HFFc6 (cell line): ENCODE results near the gene PLA2G6. TPM values are rescaled to one million over a fixed set of nuclear protein-coding genes. Genes with fewer than 3 reads are reported as not detected.
A peak's percentile ranks its signal among the peaks of the same experiment; 100 is the strongest.
"Not testable (repeated sequence)": the region's sequence is repeated elsewhere in the genome, so short reads cannot be mapped to it uniquely, and the experiment has no call there.

ENCODE experiments used
- DNase-seq: peaks from one replicate; pipeline ENCODE4 v3.0.0-alpha.2; 2018
- H3K27ac Mint-ChIP-seq: 2 replicates; pipeline ENCODE4 v1.8.0; 2020; ENCODE audit warnings: mild to moderate bottlenecking, mixed read lengths
- H3K27me3 Mint-ChIP-seq: 2 replicates; pipeline ENCODE4 v1.8.0; 2021; ENCODE audit warnings: mild to moderate bottlenecking, moderate library complexity, mixed read lengths; ENCODE audit not compliant: insufficient read depth
- H3K36me3 Mint-ChIP-seq: 2 replicates; pipeline ENCODE4 v1.8.0; 2021; ENCODE audit warnings: low read depth, mixed read lengths
- H3K4me1 Mint-ChIP-seq: 2 replicates; pipeline ENCODE4 v1.8.0; 2020; ENCODE audit warnings: low read depth, mixed read lengths
- H3K4me3 Mint-ChIP-seq: 2 replicates; pipeline ENCODE4 v1.8.0; 2020; ENCODE audit warnings: mild to moderate bottlenecking, moderate library complexity, mixed read lengths
- H3K9me3 Mint-ChIP-seq: 2 replicates; pipeline ENCODE4 v1.8.0; 2020; ENCODE audit warnings: mild to moderate bottlenecking, mixed read lengths
- CTCF ChIP-seq: fragments of 200-600 bp; sonication (generic); IDR thresholded peaks from 2 replicates; pipeline ENCODE4 v1.5.0; 2021; ENCODE audit warnings: antibody characterized with exemption, mild to moderate bottlenecking
- total RNA-seq, 6 experiments: library from RNA; stranded (reverse); fragmentation: NEBNext Ultra II Directional; extraction: Animal tissue kit (Norgen Biotek cat#: 25700); gene quantifications; 2 replicates in 1 of 6; 3 replicates in 5 of 6; pipeline ENCODE4 v1.2.3, GENCODE V29; 2021

PLA2G6 gene
- total RNA-seq, 6 experiments from 2014 or later, result 4.1 to 6.6 (median 5.3) TPM

- Mint-ChIP-seq H3K27ac (no peak overlapping the region), H3K36me3 (no peaks in the 10 kb centered on the region), H3K27me3 (no peaks in the 10 kb centered on the region; the same call in 1 of the 2 replicates), H3K4me3 (no peak overlapping the region), H3K9me3 (no peaks in the 10 kb centered on the region), H3K4me1 (peaks cover 41% of the 10 kb centered on the region)
- DNase-seq, result no peak
- TF ChIP-seq CTCF, result no peak
Observed at GRCh38 chr22:38184788-38185187, 3.2 kb upstream of the PLA2G6 start.

- DNase-seq, result no peak
- peak overlapping the region; percentile 90 for H3K4me3 Mint-ChIP-seq
- TF ChIP-seq CTCF, result peak; percentile 18; the same call in 1 of the 2 replicates
- no peaks in the 10 kb centered on the region for H3K36me3 Mint-ChIP-seq
- no peaks in the 10 kb centered on the region for H3K9me3 Mint-ChIP-seq
- H3K27me3 Mint-ChIP-seq, result no peaks in the 10 kb centered on the region; the same call in 1 of the 2 replicates
- peak overlapping the region; percentile 96 for H3K27ac Mint-ChIP-seq
- H3K4me1 Mint-ChIP-seq, result peaks cover 61% of the 10 kb centered on the region
Observed at GRCh38 chr22:38180841-38181452, 683 bp downstream of the PLA2G6 start.

- peak overlapping the region; percentile 93 for H3K27ac Mint-ChIP-seq
- H3K4me1 Mint-ChIP-seq, result peaks cover 70% of the 10 kb centered on the region
- not testable (repeated sequence) for H3K36me3 Mint-ChIP-seq, DNase-seq, H3K27me3 Mint-ChIP-seq, H3K9me3 Mint-ChIP-seq, H3K4me3 Mint-ChIP-seq
Observed at GRCh38 chr22:38178605-38178937, 3.1 kb downstream of the PLA2G6 start.

GRCh38 chr22:38177926-38178604 is 3.6 kb downstream of the PLA2G6 start:
- DNase-seq, result peak; percentile 90
- Mint-ChIP-seq H3K36me3 (no peaks in the 10 kb centered on the region), H3K4me1 (peaks cover 73% of the 10 kb centered on the region), H3K27me3 (peaks cover 3% of the 10 kb centered on the region), H3K4me3 (peak overlapping the region; percentile 69), H3K27ac (peak overlapping the region; percentile 93), H3K9me3 (no peaks in the 10 kb centered on the region)
- TF ChIP-seq CTCF, result no peak

GRCh38 chr22:38177571-38177925 is 4.1 kb downstream of the PLA2G6 start:
- not testable (repeated sequence) for H3K36me3 Mint-ChIP-seq, H3K9me3 Mint-ChIP-seq, H3K27me3 Mint-ChIP-seq, DNase-seq
- H3K27ac Mint-ChIP-seq, result peak overlapping the region; percentile 93
- peak overlapping the region; percentile 69 for H3K4me3 Mint-ChIP-seq
- peaks cover 78% of the 10 kb centered on the region for H3K4me1 Mint-ChIP-seq

GRCh38 chr22:38177044-38177443 is 4.6 kb downstream of the PLA2G6 start:
- Mint-ChIP-seq H3K4me3 (no peak overlapping the region; the same call in 1 of the 2 replicates), H3K4me1 (peaks cover 80% of the 10 kb centered on the region), H3K27ac (peak overlapping the region; percentile 93), H3K9me3 (no peaks in the 10 kb centered on the region), H3K36me3 (no peaks in the 10 kb centered on the region), H3K27me3 (peaks cover 3% of the 10 kb centered on the region)
- DNase-seq, result no peak
- TF ChIP-seq CTCF, result no peak
